H1 (cell line): ENCODE results near the gene PLEKHA3. TPM values are rescaled to one million over a fixed set of nuclear protein-coding genes. Genes with fewer than 3 reads are reported as not detected.

ENCODE experiments used
- CTCF ChIA-PET: fragments of 300-600 bp; sonication (Branson Sonifier 250); formaldehyde crosslinking; loops from one replicate; lab custom pipeline; 2021; ENCODE audit not compliant: partially characterized antibody; lab: Charles Lee
- POLR2A ChIA-PET: fragments of 300-600 bp; sonication (Branson Sonifier 250); formaldehyde crosslinking; loops from one replicate; lab custom pipeline; 2021; ENCODE audit warnings: inconsistent platforms; ENCODE audit not compliant: partially characterized antibody; lab: Charles Lee
- DNase-seq, 2 experiments: peaks; one replicate each; pipeline versions ENCODE4 v3.0.0 to v3.0.0-alpha.2; 2010 to 2022; ENCODE audit warnings: low spot score in 2 of 2, low read depth in 1 of 2, mixed read lengths in 1 of 2
- FAIRE-seq: peaks from 2 replicates; lab custom pipeline; 2011; peaks lifted over from hg19 to GRCh38; lab: Jason Lieb, UNC
- H2AFZ ChIP-seq: 2 replicates; pipeline ENCODE4 v1.8.1; 2012; ENCODE audit warnings: low read length, inconsistent platforms
- H2AK5ac ChIP-seq: 2 replicates; pipeline ENCODE4 v1.6.1; 2013; ENCODE audit warnings: low read depth, low read length
- H2BK120ac ChIP-seq: replicated peaks from 2 replicates; pipeline ENCODE3; 2013; ENCODE audit warnings: low read depth, low read length, inconsistent platforms
- H2BK12ac ChIP-seq: 2 replicates; pipeline ENCODE4 v1.6.1; 2013; ENCODE audit warnings: low read depth, low read length
- H2BK15ac ChIP-seq: 2 replicates; pipeline ENCODE4 v1.6.1; 2013; ENCODE audit warnings: low read length
- H2BK20ac ChIP-seq: 2 replicates; pipeline ENCODE4 v1.6.1; 2013; ENCODE audit warnings: low read length
- H2BK5ac ChIP-seq: 2 replicates; pipeline ENCODE4 v1.6.1; 2013; ENCODE audit warnings: low read depth, low read length
- H3K14ac ChIP-seq: 2 replicates; pipeline ENCODE4 v1.6.1; 2013; ENCODE audit warnings: inconsistent platforms; ENCODE audit not compliant: insufficient read length
- H3K18ac ChIP-seq: 2 replicates; pipeline ENCODE4 v1.6.1; 2013; ENCODE audit warnings: low read length; ENCODE audit errors: extremely low read depth
- H3K23ac ChIP-seq: 2 replicates; pipeline ENCODE4 v1.6.1; 2013; ENCODE audit warnings: inconsistent platforms; ENCODE audit not compliant: insufficient read length
- H3K23me2 ChIP-seq: 2 replicates; pipeline ENCODE4 v1.6.1; 2013; ENCODE audit warnings: low read depth, low read length
- H3K27ac ChIP-seq: 2 replicates; pipeline ENCODE4 v1.6.1; 2011; ENCODE audit warnings: low read depth, low read length, inconsistent platforms
- H3K27me3 ChIP-seq, 4 experiments: replicated peaks in 1 of 4; 1 replicate in 1 of 4; 2 replicates in 3 of 4; pipeline versions ENCODE4 v1.6.1 to v1.8.1; 2011 to 2013; ENCODE audit warnings: low read length in 3 of 4, mild to moderate bottlenecking in 3 of 4, inconsistent platforms in 2 of 4, mixed read lengths in 2 of 4, moderate library complexity in 1 of 4; ENCODE audit not compliant: control insufficient read depth in 3 of 4, insufficient read depth in 3 of 4; ENCODE audit errors: extremely low read depth in 1 of 4
- H3K36me3 ChIP-seq, 4 experiments: 2 replicates each; pipeline versions ENCODE4 v1.6.1 to v1.8.1; 2011 to 2013; ENCODE audit warnings: mild to moderate bottlenecking in 4 of 4, low read length in 3 of 4, moderate library complexity in 2 of 4, control low read depth in 1 of 4, inconsistent platforms in 1 of 4; ENCODE audit not compliant: insufficient read depth in 4 of 4, control insufficient read depth in 2 of 4
- H3K4ac ChIP-seq: replicated peaks from 2 replicates; pipeline ENCODE3; 2013; ENCODE audit warnings: low read length, low read depth, mixed read lengths, inconsistent platforms; ENCODE audit not compliant: insufficient read length
- H3K4me1 ChIP-seq, 4 experiments: replicated peaks in 1 of 4; 1 replicate in 1 of 4; 2 replicates in 3 of 4; pipeline versions ENCODE4 v1.6.1 to v1.8.1; 2011 to 2013; ENCODE audit warnings: low read length in 3 of 4, inconsistent platforms in 2 of 4, mixed read lengths in 1 of 4; ENCODE audit not compliant: insufficient read depth in 4 of 4, control insufficient read depth in 3 of 4
- H3K4me2 ChIP-seq, 2 experiments: 2 replicates each; pipeline versions ENCODE4 v1.6.1 to v1.8.1; 2011 to 2013; ENCODE audit warnings: low read depth in 2 of 2, low read length in 2 of 2, control low read depth in 1 of 2, inconsistent platforms in 1 of 2, mild to moderate bottlenecking in 1 of 2; ENCODE audit not compliant: insufficient read depth in 1 of 2
- H3K4me3 ChIP-seq, 4 experiments: fragments of 200-600, 300-600 bp in 1 of 4; sonication (generic), shearing (Covaris generic), sonication (Bioruptor Twin) in 1 of 4; 2 replicates each; pipeline versions ENCODE4 v1.5.1 to v1.8.1; 2011 to 2016; ENCODE audit warnings: low read length in 4 of 4, low read depth in 3 of 4, control low read depth in 2 of 4, inconsistent platforms in 2 of 4, mild to moderate bottlenecking in 2 of 4, mixed read lengths in 1 of 4, moderate library complexity in 1 of 4; ENCODE audit not compliant: insufficient read depth in 2 of 4; ENCODE audit errors: extremely low read depth in 1 of 4
- H3K56ac ChIP-seq: replicated peaks from 2 replicates; pipeline ENCODE3; 2013; ENCODE audit warnings: low read depth, mild to moderate bottlenecking, mixed read lengths, low read length, inconsistent platforms; ENCODE audit not compliant: insufficient read length
- H3K79me1 ChIP-seq: 2 replicates; pipeline ENCODE4 v1.6.1; 2013; ENCODE audit warnings: low read depth, low read length, control low read depth
- H3K79me2 ChIP-seq, 2 experiments: 2 replicates each; pipeline versions ENCODE4 v1.6.1 to v1.8.1; 2012 to 2013; ENCODE audit warnings: low read length in 2 of 2, mild to moderate bottlenecking in 2 of 2, inconsistent platforms in 1 of 2; ENCODE audit not compliant: insufficient read depth in 2 of 2, control insufficient read depth in 1 of 2
- H3K9ac ChIP-seq, 4 experiments: replicated peaks in 1 of 4; 1 replicate in 1 of 4; 2 replicates in 3 of 4; pipeline versions ENCODE4 v1.6.1 to v1.8.1; 2011 to 2013; ENCODE audit warnings: low read depth in 3 of 4, low read length in 3 of 4, control low read depth in 2 of 4, mild to moderate bottlenecking in 2 of 4, moderate library complexity in 2 of 4, inconsistent platforms in 1 of 4; ENCODE audit errors: extremely low read depth in 1 of 4
- H3K9me3 ChIP-seq, 2 experiments: 2 replicates each; pipeline versions ENCODE4 v1.6.1 to v1.8.1; 2012 to 2013; ENCODE audit warnings: mild to moderate bottlenecking in 2 of 2, moderate library complexity in 2 of 2, control low read depth in 1 of 2, inconsistent platforms in 1 of 2, low read depth in 1 of 2, low read length in 1 of 2, mixed read lengths in 1 of 2; ENCODE audit not compliant: insufficient read depth in 2 of 2
- H4K20me1 ChIP-seq, 2 experiments: replicated peaks in 1 of 2; 2 replicates each; pipeline versions ENCODE3 to v1.8.1; 2011 to 2013; ENCODE audit warnings: inconsistent platforms in 2 of 2, low read length in 2 of 2, mild to moderate bottlenecking in 1 of 2; ENCODE audit not compliant: insufficient read depth in 2 of 2, control insufficient read depth in 1 of 2
- H4K5ac ChIP-seq: 2 replicates; pipeline ENCODE4 v1.6.1; 2013; ENCODE audit warnings: low read length, low read depth, mixed read lengths, inconsistent platforms; ENCODE audit not compliant: insufficient read length
- H4K8ac ChIP-seq: 2 replicates; pipeline ENCODE4 v1.8.0; 2013; ENCODE audit warnings: mild to moderate bottlenecking, moderate library complexity, low read length, inconsistent platforms; ENCODE audit not compliant: insufficient read depth; ENCODE audit errors: extremely low read depth
- H4K91ac ChIP-seq: replicated peaks from 2 replicates; pipeline ENCODE3; 2013; ENCODE audit warnings: low read length, mixed read lengths, inconsistent platforms; ENCODE audit not compliant: insufficient read length
- KDM1A ChIP-seq: fragments of 200-600, 300-600 bp; sonication (generic); IDR thresholded peaks from 2 replicates; pipeline ENCODE4 v1.7.1; 2016; ENCODE audit warnings: mild to moderate bottlenecking, low read length, borderline replicate concordance
- POU5F1 ChIP-seq: IDR thresholded peaks from 2 replicates; pipeline ENCODE4 v1.6.1; 2011; ENCODE audit warnings: low read depth, mild to moderate bottlenecking, low read length, moderate library complexity
- SAP30 ChIP-seq: fragments of 300-600 bp; sonication (generic); IDR thresholded peaks from 2 replicates; pipeline ENCODE4 v1.7.1; 2012; ENCODE audit warnings: low read length, moderate library complexity, mild to moderate bottlenecking, inconsistent platforms; ENCODE audit not compliant: insufficient read depth, insufficient replicate concordance
- WGBS, 2 experiments: shearing (Covaris generic) in 1 of 2; methylation state at CpG; one replicate each; pipeline versions ENCODE4 v1.1.6 to v1.1.7; 2013 to 2015; ENCODE audit warnings: low lambda C conversion rate in 2 of 2, mixed read lengths in 2 of 2, inconsistent platforms in 1 of 2, low coverage in 1 of 2, missing lambda C conversion rate in 1 of 2; ENCODE audit not compliant: insufficient replicate concordance in 2 of 2, insufficient coverage in 1 of 2, insufficient read length in 1 of 2; ENCODE audit errors: extremely low coverage in 1 of 2, missing lambda C conversion rate in 1 of 2; 5-methylcytosine and 5-hydroxymethylcytosine counted together
- polyA plus RNA-seq, 7 experiments: library from polyadenylated mRNA; depleted of rRNA in 3 of 7; stranded (reverse) in 5 of 7; unstranded in 2 of 7; fragments of >200 nt in 5 of 7; fragments of 200-250 nt in 2 of 7; gene quantifications; 1 replicate in 5 of 7; 2 replicates in 1 of 7; 4 replicates in 1 of 7; pipeline versions ENCODE4 v1.2.1 to v1.2.3, GENCODE V29; 2011 to 2013; ENCODE audit warnings: missing spikeins in 2 of 7, mixed read lengths in 2 of 7
- total RNA-seq: library from RNA; stranded (reverse); fragmentation: NEBNext Ultra II Directional; extraction: Animal tissue kit (Norgen Biotek cat#: 25700); gene quantifications from 2 replicates; pipeline ENCODE4 v1.2.1, GENCODE V29; 2021

PLEKHA3 gene
- total and polyA plus RNA-seq, 2 of the 8 experiments (the other 6 are each of a cell fraction or from before 2014, with no cell fraction given): 1.9 to 20.1 TPM

GRCh38 chr2:178550352-178550751 is 70.1 kb downstream of the PLEKHA3 start:
- Histone ChIP-seq H3K4me1 (no peaks in the 10 kb centered on the region), H3K23me2 (no peaks in the 10 kb centered on the region), H4K8ac (no peak overlapping the region), H3K27ac (no peak overlapping the region), H3K4ac (no peak overlapping the region), H3K56ac (no peak overlapping the region), H3K27me3 (no peaks in the 10 kb centered on the region), H2BK15ac (no peak overlapping the region), H4K20me1 (peaks cover 3 to 5% of the 10 kb centered on the region in 2 experiments), H3K18ac (no peak overlapping the region), H4K5ac (no peak overlapping the region), H2BK12ac (no peak overlapping the region), H3K14ac (no peak overlapping the region), H2BK5ac (no peak overlapping the region), H3K23ac (no peak overlapping the region), H4K91ac (no peak overlapping the region), H3K4me2 (no peak overlapping the region), H3K79me1 (no peaks in the 10 kb centered on the region), H2BK120ac (no peak overlapping the region), H3K9ac (no peak overlapping the region), H3K9me3 (no peaks in the 10 kb centered on the region), H3K4me3 (no peak overlapping the region), H2AK5ac (no peak overlapping the region), H2BK20ac (no peak overlapping the region), H3K79me2 (no peaks in the 10 kb centered on the region), H2AFZ (no peak overlapping the region), H3K36me3 (peaks cover 2 to 32% (median 8%) of the 10 kb centered on the region in 4 experiments; a peak in 6 of 8 replicates)
- TF ChIP-seq SAP30 (no peak), POU5F1 (no peak), KDM1A (no peak)
- DNase-seq (no peak), FAIRE-seq (no peak)
- ChIA-PET POLR2A (no interaction called here), CTCF (no interaction called here)
- 80% methylated on average over 2 of the region's 2 CpGs; no CpG with 5 or more reads in 1 of the 2 experiments for WGBS, 2 experiments
